Duodenal mucosa (tissue), 2 donors: ENCODE data around the gene TESK1.

Experiments used
- H3K27ac ChIP-seq: one replicate; pipeline ENCODE4 v1.7.0; 2013; ENCODE audit warnings: low read depth, low read length
- H3K27me3 ChIP-seq, 2 donors: one replicate each; pipeline ENCODE4 v1.7.0; 2013; ENCODE audit warnings: low read length in 2 of 2, control low read depth in 1 of 2; ENCODE audit not compliant: insufficient read depth in 2 of 2, control insufficient read depth in 1 of 2
- H3K36me3 ChIP-seq, 2 donors: one replicate each; pipeline ENCODE4 v1.7.0; 2013; ENCODE audit warnings: low read length in 2 of 2, control low read depth in 1 of 2; ENCODE audit not compliant: insufficient read depth in 2 of 2, control insufficient read depth in 1 of 2
- H3K4me1 ChIP-seq, 2 donors: one replicate each; pipeline ENCODE4 v1.7.0; 2013; ENCODE audit warnings: low read length in 2 of 2, control low read depth in 1 of 2; ENCODE audit not compliant: insufficient read depth in 2 of 2, control insufficient read depth in 1 of 2
- H3K4me3 ChIP-seq, 2 donors: one replicate each; pipeline ENCODE4 v1.7.0; 2013; ENCODE audit warnings: low read length in 2 of 2, low read depth in 1 of 2
- H3K9ac ChIP-seq, 2 donors: one replicate each; pipeline ENCODE4 v1.7.0; 2013; ENCODE audit warnings: low read length in 2 of 2, low read depth in 1 of 2
- H3K9me3 ChIP-seq, 2 donors: one replicate each; pipeline ENCODE4 v1.7.0; 2013; ENCODE audit warnings: low read length in 2 of 2, control low read depth in 1 of 2; ENCODE audit not compliant: control insufficient read depth in 1 of 2

TESK1 gene

GRCh38 chr9:35612843-35613242 lies 7.8 kb downstream of the TESK1 start:
- Histone ChIP-seq H3K27me3 (peaks cover 0 to 3% of the 10 kb centered on the region in 2 donors), H3K36me3 (peaks cover 12 to 19% of the 10 kb centered on the region in 2 donors), H3K27ac (no peak overlapping the region), H3K9me3 (no peaks in the 10 kb centered on the region), H3K9ac (no peak overlapping the region), H3K4me1 (peaks cover 4 to 8% of the 10 kb centered on the region in 2 donors), H3K4me3 (no peak overlapping the region)

GRCh38 chr9:35615981-35616680 lies 11.1 kb downstream of the TESK1 start:
- no peak overlapping the region for H3K27ac ChIP-seq
- no peaks in the 10 kb centered on the region for H3K36me3 ChIP-seq
- no peak overlapping the region for H3K4me3 ChIP-seq
- H3K4me1 ChIP-seq: peaks cover 4 to 19% of the 10 kb centered on the region in 2 donors
- H3K9ac ChIP-seq: peak overlapping the region in 1 of 2 donors; percentile 65
- H3K9me3 ChIP-seq: no peaks in the 10 kb centered on the region
- peaks cover 3% of the 10 kb centered on the region in 2 donors for H3K27me3 ChIP-seq

GRCh38 chr9:35616681-35617459 lies 11.8 kb downstream of the TESK1 start:
- Histone ChIP-seq H3K9ac (peak overlapping the region; percentile 28 to 65), H3K27me3 (peaks cover 3% of the 10 kb centered on the region in 2 donors), H3K36me3 (no peaks in the 10 kb centered on the region), H3K9me3 (no peaks in the 10 kb centered on the region), H3K4me1 (peaks cover 4 to 19% of the 10 kb centered on the region in 2 donors), H3K27ac (no peak overlapping the region), H3K4me3 (peak overlapping the region; percentile 60 to 63)

GRCh38 chr9:35617548-35617947 lies 12.5 kb downstream of the TESK1 start:
- H3K9me3 ChIP-seq: no peaks in the 10 kb centered on the region
- H3K9ac ChIP-seq: peak overlapping the region; percentile 28 to 65
- peaks cover 3% of the 10 kb centered on the region in 2 donors for H3K27me3 ChIP-seq
- peaks cover 4 to 19% of the 10 kb centered on the region in 2 donors for H3K4me1 ChIP-seq
- H3K36me3 ChIP-seq: no peaks in the 10 kb centered on the region
- H3K4me3 ChIP-seq: peak overlapping the region; percentile 60 to 63
- H3K27ac ChIP-seq: no peak overlapping the region

GRCh38 chr9:35618325-35618727 lies 13.3 kb downstream of the TESK1 start, which contains the start of gene CD72:
Gene CD72 (minus strand): TSS chr9:35618413. CDS start chr9:35618303, 110 bp downstream.
- Histone ChIP-seq H3K27me3 (peaks cover 3% of the 10 kb centered on the region in 2 donors), H3K4me3 (peak within 1 kb of the TSS; percentile 60 to 63), H3K9ac (peak within 1 kb of the TSS; percentile 28 to 65), H3K4me1 (peaks cover 4 to 19% of the 10 kb centered on the region in 2 donors), H3K9me3 (no peaks in the 10 kb centered on the region), H3K27ac (peak within 1 kb of the TSS; percentile 33), H3K36me3 (no peaks in the 10 kb centered on the region)

GRCh38 chr9:35618854-35619799 lies 14.1 kb downstream of the TESK1 start:
- Histone ChIP-seq H3K27ac (no peak overlapping the region), H3K9me3 (no peaks in the 10 kb centered on the region), H3K4me3 (no peak overlapping the region), H3K4me1 (peaks cover 4 to 19% of the 10 kb centered on the region in 2 donors), H3K27me3 (peaks cover 3% of the 10 kb centered on the region in 2 donors), H3K36me3 (no peaks in the 10 kb centered on the region), H3K9ac (no peak overlapping the region)

- Histone ChIP-seq H3K36me3 (no peaks in the 10 kb centered on the region), H3K9me3 (no peaks in the 10 kb centered on the region), H3K27me3 (peaks cover 3% of the 10 kb centered on the region in 2 donors), H3K4me1 (peaks cover 4 to 19% of the 10 kb centered on the region in 2 donors), H3K27ac (no peak overlapping the region), H3K4me3 (no peak overlapping the region), H3K9ac (no peak overlapping the region)
Measured at GRCh38 chr9:35619800-35620158, 14.7 kb downstream of the TESK1 start.

- H3K27me3 ChIP-seq: no peaks in the 10 kb centered on the region
- no peak overlapping the region for H3K9ac ChIP-seq
- no peak overlapping the region for H3K4me3 ChIP-seq
Measured at GRCh38 chr9:35627575-35627974, 22.5 kb downstream of the TESK1 start.

GRCh38 chr9:35628389-35628991 lies 23.4 kb downstream of the TESK1 start:
- no peak overlapping the region for H3K9ac ChIP-seq

More at GRCh38 chr9:35627575-35627974, 22.5 kb downstream of the TESK1 start:
- Histone ChIP-seq H3K36me3 (no peaks in the 10 kb centered on the region), H3K4me1 (no peaks in the 10 kb centered on the region), H3K9me3 (no peaks in the 10 kb centered on the region), H3K27ac (no peak overlapping the region)

More at GRCh38 chr9:35628389-35628991, 23.4 kb downstream of the TESK1 start:
- no peak overlapping the region for H3K4me3 ChIP-seq
- no peaks in the 10 kb centered on the region for H3K27me3 ChIP-seq
- H3K36me3 ChIP-seq: no peaks in the 10 kb centered on the region
- H3K4me1 ChIP-seq: no peaks in the 10 kb centered on the region
- no peaks in the 10 kb centered on the region for H3K9me3 ChIP-seq
- no peak overlapping the region for H3K27ac ChIP-seq
